NCI-H2107 treated with DMSO at 0.1 percent for 48 hours (cell line): ENCODE results near the gene ARRDC5.
A peak's percentile ranks its signal among the peaks of the same experiment; 100 is the strongest.
"Not testable (repeated sequence)": the region's sequence is repeated elsewhere in the genome, so short reads cannot be mapped to it uniquely, and the experiment has no call there.

Experiments
- DNase-seq: peaks from one replicate; lab custom pipeline; 2025; ENCODE audit not compliant: unreplicated experiment; lab: John Stamatoyannopoulos, UW

ARRDC5 gene

GRCh38 chr19:4871711-4872110 lies 31.0 kb downstream of the ARRDC5 start:
- no peak for DNase-seq

- DNase-seq = no peak
These were observed 32.5 kb downstream of the ARRDC5 start for GRCh38 chr19:4870025-4870700.

- no peak for DNase-seq
These were observed 34.3 kb downstream of the ARRDC5 start for GRCh38 chr19:4868286-4868834.

- no peak for DNase-seq
These were observed 35.0 kb downstream of the ARRDC5 start, which contains the start of gene PLIN3 for GRCh38 chr19:4867534-4868285. Gene PLIN3 (minus strand): TSS chr19:4867667. CDS start chr19:4861394, 6,273 bp downstream.

- DNase-seq = no peak
These were observed 35.9 kb downstream of the ARRDC5 start for GRCh38 chr19:4866595-4867424.

GRCh38 chr19:4861147-4861546 lies 41.5 kb downstream of the ARRDC5 start:
- DNase-seq = no peak

- DNase-seq = no peak
These were observed 43.0 kb downstream of the ARRDC5 start for GRCh38 chr19:4859697-4860096.

- not testable (repeated sequence) for DNase-seq
These were observed 46.2 kb downstream of the ARRDC5 start for GRCh38 chr19:4856468-4856867.

- not testable (repeated sequence) for DNase-seq
These were observed 49.2 kb downstream of the ARRDC5 start for GRCh38 chr19:4853506-4853905.

GRCh38 chr19:4852484-4852883 lies 50.2 kb downstream of the ARRDC5 start:
- DNase-seq = no peak

- peak; percentile 53 for DNase-seq
These were observed 51.0 kb downstream of the ARRDC5 start for GRCh38 chr19:4851551-4852290.

- no peak for DNase-seq
These were observed 53.7 kb downstream of the ARRDC5 start for GRCh38 chr19:4849019-4849418.

- DNase-seq = no peak
These were observed 55.3 kb downstream of the ARRDC5 start for GRCh38 chr19:4847190-4847973.

GRCh38 chr19:4845975-4846374 lies 56.7 kb downstream of the ARRDC5 start:
- DNase-seq = not testable (repeated sequence)

- DNase-seq = no peak
These were observed 58.1 kb downstream of the ARRDC5 start for GRCh38 chr19:4844348-4845179.

- DNase-seq = no peak
These were observed 59.1 kb downstream of the ARRDC5 start for GRCh38 chr19:4843647-4843965.
